ENCODE measurements around the gene TMEM132D.

- TF ChIP-seq GATA2 (IDR thresholded peaks at IDR 0.05; ENCODE audit: low read depth, low read length): no peak
- no peak for TF ChIP-seq GATA3 (IDR thresholded peaks at IDR 0.05; ENCODE audit: low read depth, low read length)
Observed at GRCh38 chr12:129494766-129495165, 409.1 kb downstream of the TMEM132D start.
